Fibroblast of the aortic adventitia (primary cell): ENCODE results near the gene PARP1. TPM values are rescaled to one million over a fixed set of nuclear protein-coding genes. Genes with fewer than 3 reads are reported as not detected.

ENCODE experiments used
- DNase-seq: peaks from one replicate; pipeline ENCODE4 v3.0.0-alpha.2; 2010; ENCODE audit warnings: low read depth
- H3K4me3 ChIP-seq: 2 replicates; pipeline ENCODE4 v1.5.1; 2011; ENCODE audit warnings: low read depth, mild to moderate bottlenecking, control low read depth, low read length, moderate library complexity
- total RNA-seq: library from RNA; depleted of rRNA; stranded (reverse); fragments of >200 nt; gene quantifications from 2 replicates; pipeline ENCODE4 v1.2.3, GENCODE V29; 2012; ENCODE audit warnings: low replicate concordance
- TF ChIP-seq, protein P1 (sequence below): IDR thresholded peaks from 2 replicates; pipeline ENCODE4 v1.5.1; 2011; ENCODE audit warnings: mild to moderate bottlenecking, low read length, control low read depth, inconsistent platforms; ENCODE audit not compliant: insufficient read depth

PARP1 gene
- 67.8 and 67.9 TPM in 2 replicates for total RNA-seq

DNA sequence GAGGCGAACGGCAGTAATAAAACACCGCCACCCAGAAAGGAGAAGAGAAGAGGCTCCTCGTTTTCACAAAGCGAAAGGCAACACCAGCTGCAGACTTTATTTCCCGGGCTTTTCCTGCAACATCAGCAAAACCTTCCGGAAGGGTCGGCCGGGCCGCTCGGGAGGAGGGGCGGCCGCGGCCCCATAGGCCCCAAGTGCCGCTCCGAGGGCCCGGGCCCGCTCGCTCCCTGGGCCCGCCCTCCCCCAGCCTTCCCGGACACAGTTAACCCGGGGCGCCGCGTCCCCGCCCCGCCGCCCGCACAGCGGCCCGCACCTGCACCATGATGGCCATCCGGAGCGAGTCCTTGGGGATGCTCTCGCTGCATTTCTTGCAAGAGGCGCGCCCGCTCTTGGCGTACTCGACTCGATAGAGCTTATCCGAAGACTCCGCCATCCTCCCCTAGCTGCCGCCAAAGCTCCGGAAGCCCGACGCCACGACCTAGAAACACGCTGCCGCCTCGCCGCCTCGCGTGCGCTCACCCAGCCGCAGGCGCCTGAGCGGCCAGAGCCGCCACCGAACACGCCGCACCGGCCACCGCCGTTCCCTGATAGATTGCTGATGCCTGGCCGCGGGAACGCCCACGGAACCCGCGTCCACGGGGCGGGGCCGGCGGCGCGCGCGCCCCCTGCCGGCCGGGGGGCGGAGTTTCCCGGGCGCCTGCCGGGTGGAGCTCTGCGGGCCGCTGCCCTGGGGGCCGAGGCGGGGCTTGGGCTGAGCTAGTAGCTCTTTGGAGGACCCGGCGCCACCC, at the start of gene PARP1:
TSS of gene PARP1 (minus strand) at position 597 of the 788 bp plus-strand sequence. CDS start at position 433, 164 bp downstream.
- peak within 1 kb of the TSS; percentile 78 for H3K4me3 ChIP-seq
- peak; percentile 80 for DNase-seq
- TF ChIP-seq, protein P1, sequence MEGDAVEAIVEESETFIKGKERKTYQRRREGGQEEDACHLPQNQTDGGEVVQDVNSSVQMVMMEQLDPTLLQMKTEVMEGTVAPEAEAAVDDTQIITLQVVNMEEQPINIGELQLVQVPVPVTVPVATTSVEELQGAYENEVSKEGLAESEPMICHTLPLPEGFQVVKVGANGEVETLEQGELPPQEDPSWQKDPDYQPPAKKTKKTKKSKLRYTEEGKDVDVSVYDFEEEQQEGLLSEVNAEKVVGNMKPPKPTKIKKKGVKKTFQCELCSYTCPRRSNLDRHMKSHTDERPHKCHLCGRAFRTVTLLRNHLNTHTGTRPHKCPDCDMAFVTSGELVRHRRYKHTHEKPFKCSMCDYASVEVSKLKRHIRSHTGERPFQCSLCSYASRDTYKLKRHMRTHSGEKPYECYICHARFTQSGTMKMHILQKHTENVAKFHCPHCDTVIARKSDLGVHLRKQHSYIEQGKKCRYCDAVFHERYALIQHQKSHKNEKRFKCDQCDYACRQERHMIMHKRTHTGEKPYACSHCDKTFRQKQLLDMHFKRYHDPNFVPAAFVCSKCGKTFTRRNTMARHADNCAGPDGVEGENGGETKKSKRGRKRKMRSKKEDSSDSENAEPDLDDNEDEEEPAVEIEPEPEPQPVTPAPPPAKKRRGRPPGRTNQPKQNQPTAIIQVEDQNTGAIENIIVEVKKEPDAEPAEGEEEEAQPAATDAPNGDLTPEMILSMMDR = peak; percentile 38

DNA sequence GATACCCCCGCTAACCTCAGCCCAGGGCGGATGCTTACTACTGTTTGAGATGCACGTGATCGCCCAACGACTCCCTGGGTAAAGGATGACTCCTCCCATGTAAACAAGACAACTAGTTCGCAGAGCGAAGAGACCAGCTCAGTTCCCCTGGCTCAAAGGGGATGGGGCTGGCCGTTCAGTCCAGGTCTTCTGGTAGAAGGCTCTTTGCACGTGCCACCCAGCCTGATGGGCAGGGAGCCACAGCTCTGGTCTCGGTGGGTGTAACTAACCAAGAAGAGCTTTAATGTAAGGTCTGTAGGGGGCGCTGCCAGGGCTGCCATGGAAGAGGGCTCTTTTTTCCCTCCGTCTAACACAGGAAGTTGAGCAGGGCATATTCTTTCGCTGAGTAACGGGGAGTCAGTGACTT, 49.4 kb upstream of the PARP1 start:
- H3K4me3 ChIP-seq = no peak overlapping the region
- TF ChIP-seq, protein P1 = no peak
- no peak for DNase-seq

- no peak for DNase-seq
- TF ChIP-seq, protein P1 = no peak
- H3K4me3 ChIP-seq = no peak overlapping the region
Observed at GRCh38 chr1:226455843-226456242, 48.0 kb upstream of the PARP1 start.

- no peak overlapping the region for H3K4me3 ChIP-seq
- TF ChIP-seq, protein P1 = no peak
- DNase-seq = no peak
Observed at GRCh38 chr1:226454349-226454748, 46.5 kb upstream of the PARP1 start.

DNA sequence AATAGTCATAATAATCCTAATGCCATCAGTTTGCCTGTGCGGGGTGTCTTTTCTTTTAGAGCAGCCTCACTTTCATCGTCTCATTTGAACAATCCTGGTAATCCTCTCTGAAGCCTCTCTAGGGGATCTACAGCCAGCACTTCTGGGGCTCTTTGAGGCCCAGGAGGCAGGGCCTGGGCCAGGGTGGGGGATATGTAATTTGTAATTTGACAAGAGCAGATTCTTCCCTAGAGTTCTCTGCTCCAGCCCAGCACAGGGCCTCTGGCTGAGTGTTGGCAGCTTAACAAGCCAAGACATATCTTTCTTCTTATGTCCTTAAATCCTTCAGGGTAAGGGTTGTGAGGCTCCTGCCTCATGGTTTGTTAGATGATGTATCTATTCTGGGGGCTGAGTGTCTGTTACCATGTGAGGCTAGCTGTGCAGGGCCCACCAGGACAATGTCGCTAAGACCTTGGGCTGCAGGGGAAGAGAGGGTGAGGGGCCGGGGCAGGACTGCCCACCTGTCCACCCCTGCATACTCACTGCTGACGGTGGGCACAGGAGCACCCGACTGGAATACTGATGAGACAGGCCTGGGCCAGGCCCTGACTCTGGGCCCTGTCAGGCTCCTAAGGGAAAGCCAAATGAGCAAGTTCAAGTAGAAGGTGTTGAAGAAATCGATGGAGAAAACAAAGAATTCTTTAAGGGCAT, 45.3 kb upstream of the PARP1 start:
- DNase-seq = no peak
- TF ChIP-seq, protein P1 = no peak
- no peak overlapping the region for H3K4me3 ChIP-seq

- no peak for DNase-seq
- TF ChIP-seq, protein P1 = no peak
- H3K4me3 ChIP-seq = no peak overlapping the region
Observed at GRCh38 chr1:226450688-226451087, 42.8 kb upstream of the PARP1 start.
